ENCODE measurements around the gene MFSD6L. TPM values are rescaled to one million over a fixed set of nuclear protein-coding genes. Genes with fewer than 3 reads are reported as not detected.

MFSD6L gene
- total RNA-seq, 2 experiments from 2014 or later, result 0.22 TPM; not detected in 1

GRCh38 chr17:8747742-8748141 lies 51.4 kb downstream of the MFSD6L start:
- ChIA-PET CTCF (no interaction called here), POLR2A (no interaction called here)
- Mint-ChIP-seq H3K9me3 (no peaks in the 10 kb centered on the region), H3K27ac (peak overlapping the region; percentile 83), H3K27me3 (no peaks in the 10 kb centered on the region), H3K4me3 (no peak overlapping the region), H3K36me3 (ENCODE audit: low read depth) (no peaks in the 10 kb centered on the region), H3K4me1 (ENCODE audit: low read depth) (peaks cover 12% of the 10 kb centered on the region)
- H3K4me1 ChIP-seq (ENCODE audit: insufficient read depth, low read length), result peaks cover 18% of the 10 kb centered on the region
- intact Hi-C loops (cut with DNase I, micrococcal nuclease), result loop anchor here (2.0 to 10.0 kb wide), 5 partner anchors 175 to 687 kb away; partner anchors contain the start of gene RPL26 (in 1 of the 2)
- no peak for TF ChIP-seq CTCF (IDR thresholded peaks at IDR 0.05)
- H3K36me3 ChIP-seq (ENCODE audit: insufficient read depth, low read length), result no peaks in the 10 kb centered on the region
- no peaks in the 10 kb centered on the region for H3K9me3 ChIP-seq (ENCODE audit: control insufficient read depth in 1 of 2, insufficient read depth in 1 of 2, low read length in 2 of 2)
- DNase-seq (no peak), ATAC-seq (ENCODE audit: poor library complexity) (no peak)
- H3K27ac ChIP-seq (ENCODE audit: low read depth in 1 of 2, low read length in 2 of 2), result no peak overlapping the region
- no peaks in the 10 kb centered on the region for H3K27me3 ChIP-seq (ENCODE audit: control insufficient read depth in 1 of 2, insufficient read depth in 2 of 2, low read length in 2 of 2)
- no peak overlapping the region for H3K4me3 ChIP-seq (ENCODE audit: low read length)

Other genes with a start within 250 kb of the MFSD6L start
- gene MYH10, start 168.6 kb downstream of the MFSD6L start, total RNA-seq, result 1 to 10 TPM; 1.5 to 1.9 TPM
- not detected for gene CCDC42, start 54.5 kb downstream of the MFSD6L start, total RNA-seq
- gene SPDYE4, start 40.8 kb downstream of the MFSD6L start, total RNA-seq, result not detected
- under 1 TPM; 0.50 to 0.60 TPM for gene PIK3R6, start 68.3 kb upstream of the MFSD6L start, total RNA-seq
- 100 to 1,000 TPM; 153 to 159 TPM for gene PIK3R5, start 166.3 kb upstream of the MFSD6L start, total RNA-seq
- under 1 TPM; 0.08 to 0.14 TPM for gene NTN1, start 222.1 kb upstream of the MFSD6L start, total RNA-seq